GM12878 (cell line): ENCODE measurements around the gene CACNA1B. TPM values are rescaled to one million over a fixed set of nuclear protein-coding genes. Genes with fewer than 3 reads are reported as not detected.

ENCODE experiments used
- ATAC-seq: fragments of 200-7000 bp; cut with Tn5 transposase; 3 replicates; pipeline ENCODE4 v1.9.1; 2020; ENCODE audit warnings: mild to moderate bottlenecking, moderate library complexity
- BruUV-seq: library from RNA; stranded (reverse); fragments of 400-500 nt; replicated peaks from 2 replicates; lab custom pipeline; 2021; lab: Mats Ljungman, UMichigan
- CTCF ChIA-PET: fragments of 300-600 bp; sonication (Branson Sonifier 250); formaldehyde crosslinking; extraction: SDS; loops from one replicate; lab custom pipeline; 2021; ENCODE audit warnings: inconsistent platforms; lab: Yijun Ruan, JAX
- POLR2A ChIA-PET: fragments of 350-600 bp; formaldehyde crosslinking; extraction: SDS; loops from one replicate; lab custom pipeline; 2021; ENCODE audit warnings: inconsistent platforms; lab: Charles Lee
- RAD21 ChIA-PET: fragments of 300-600 bp; sonication (Branson Sonifier 250); formaldehyde crosslinking; loops from one replicate; lab custom pipeline; 2023; ENCODE audit warnings: antibody characterized with exemption; ENCODE audit not compliant: unreplicated experiment; lab: Charles Lee
- SMC1A ChIA-PET: fragments of 300-600 bp; sonication (Branson Sonifier 250); formaldehyde crosslinking; loops from one replicate; lab custom pipeline; 2023; ENCODE audit not compliant: unreplicated experiment, uncharacterized antibody; lab: Charles Lee
- DNase-seq: peaks from one replicate; pipeline ENCODE4 v3.0.0-alpha.2; 2011; ENCODE audit warnings: low read depth, low spot score
- FAIRE-seq: peaks from 3 replicates; lab custom pipeline; 2011; peaks lifted over from hg19 to GRCh38; lab: Jason Lieb, UNC
- H2AFZ ChIP-seq: 2 replicates; pipeline ENCODE4 v1.6.0; 2011; ENCODE audit warnings: low read depth, low read length, control low read depth; ENCODE audit not compliant: control insufficient read depth
- H3K27ac ChIP-seq: 2 replicates; pipeline ENCODE4 v1.5.1; 2011; ENCODE audit warnings: control low read depth; ENCODE audit not compliant: control insufficient read depth, insufficient read depth
- H3K27me3 ChIP-seq, 2 experiments: replicated peaks in 1 of 2; 2 replicates each; pipeline versions ENCODE4 v1.6.0 to v1.6.1; 2011; ENCODE audit warnings: low read length in 1 of 2; ENCODE audit not compliant: control insufficient read depth in 2 of 2, insufficient read depth in 2 of 2
- H3K36me3 ChIP-seq, 2 experiments: 2 replicates each; pipeline ENCODE4 v1.5.1; 2011; ENCODE audit warnings: low read length in 1 of 2; ENCODE audit not compliant: control insufficient read depth in 2 of 2, insufficient read depth in 2 of 2
- H3K4me1 ChIP-seq: 2 replicates; pipeline ENCODE4 v1.6.1; 2011; ENCODE audit warnings: mild to moderate bottlenecking, low read length, moderate library complexity, mixed read lengths; ENCODE audit not compliant: control insufficient read depth, insufficient read depth
- H3K4me2 ChIP-seq: 2 replicates; pipeline ENCODE4 v1.6.0; 2011; ENCODE audit warnings: control low read depth; ENCODE audit not compliant: control insufficient read depth, insufficient read depth
- H3K4me3 ChIP-seq: fragments of 200-600 bp; sonication (generic); 2 replicates; pipeline ENCODE4 v1.5.1; 2016
- H3K79me2 ChIP-seq: 2 replicates; pipeline ENCODE4 v1.6.0; 2011; ENCODE audit warnings: low read length; ENCODE audit not compliant: control insufficient read depth, insufficient read depth
- H3K9ac ChIP-seq: 2 replicates; pipeline ENCODE4 v1.8.0; 2011; ENCODE audit warnings: low read length, control low read depth, mixed read lengths; ENCODE audit not compliant: control insufficient read depth, insufficient read depth
- H3K9me3 ChIP-seq: replicated peaks from 3 replicates; pipeline ENCODE4 v1.5.1; 2011; ENCODE audit warnings: mild to moderate bottlenecking, low read length; ENCODE audit not compliant: control insufficient read depth, insufficient read depth
- H4K20me1 ChIP-seq: 2 replicates; pipeline ENCODE4 v1.6.0; 2011; ENCODE audit not compliant: control insufficient read depth, insufficient read depth
- BHLHE40 ChIP-seq, 2 experiments: fragments of 450-650 bp in 1 of 2; IDR thresholded peaks; 2 replicates each; pipeline ENCODE4 v1.6.1; 2011 to 2017; ENCODE audit warnings: low read depth in 2 of 2, borderline replicate concordance in 1 of 2, improper control_type of control experiment in 1 of 2, low read length in 1 of 2, mild to moderate bottlenecking in 1 of 2
- ETV6 ChIP-seq, 2 experiments: fragments of 450-650 bp in 1 of 2; IDR thresholded peaks in 1 of 2; conservative IDR thresholded peaks in 1 of 2; 2 replicates each; pipeline ENCODE4 v1.6.1; 2014; ENCODE audit warnings: antibody characterized with exemption in 1 of 2, borderline replicate concordance in 1 of 2, low read depth in 1 of 2, mild to moderate bottlenecking in 1 of 2, moderate library complexity in 1 of 2
- FOS ChIP-seq: IDR thresholded peaks from 3 replicates; pipeline ENCODE4 v1.6.1; 2011; ENCODE audit warnings: borderline replicate concordance; ENCODE audit not compliant: insufficient read length; ENCODE audit errors: extremely low read depth
- IRF4 ChIP-seq: IDR thresholded peaks from 2 replicates; pipeline ENCODE4 v1.6.1; 2011; ENCODE audit warnings: low read depth, low read length
- MEF2B ChIP-seq: fragments of 450-650 bp; IDR thresholded peaks from 2 replicates; pipeline ENCODE4 v1.6.1; 2018; ENCODE audit warnings: mild to moderate bottlenecking, moderate library complexity; ENCODE audit not compliant: partially characterized antibody, poor library complexity, severe bottlenecking
- MYB ChIP-seq: fragments of 150-350 bp; IDR thresholded peaks from 2 replicates; pipeline ENCODE4 v1.6.1; 2014; ENCODE audit warnings: mild to moderate bottlenecking, low read depth, low read length, borderline replicate concordance
- PML ChIP-seq: IDR thresholded peaks from 2 replicates; pipeline ENCODE4 v1.6.1; 2012; ENCODE audit warnings: low read length, inconsistent platforms
- RBBP5 ChIP-seq: fragments of 200-600 bp; sonication (generic); conservative IDR thresholded peaks from 2 replicates; pipeline ENCODE4 v1.6.1; 2016
- SRF ChIP-seq, 2 experiments: IDR thresholded peaks; 2 replicates each; pipeline ENCODE4 v1.6.1; 2011; ENCODE audit warnings: low read depth in 2 of 2, low read length in 2 of 2, mild to moderate bottlenecking in 1 of 2, moderate library complexity in 1 of 2
- ZNF622 ChIP-seq: fragments of 450-650 bp; IDR thresholded peaks from 2 replicates; pipeline ENCODE4 v1.6.1; 2017; ENCODE audit warnings: mild to moderate bottlenecking, inconsistent platforms
- WGBS: methylation state at CpG from one replicate; pipeline ENCODE4 v1.1.6; 2016; ENCODE audit warnings: low lambda C conversion rate; ENCODE audit not compliant: insufficient replicate concordance, insufficient coverage; ENCODE audit errors: missing lambda C conversion rate; 5-methylcytosine and 5-hydroxymethylcytosine counted together
- in situ Hi-C: fragments of 300-500 bp; cut with MboI; formaldehyde crosslinking; loops from 9 replicates; pipeline ENCODE4 v1.14.3; 2018; ENCODE audit warnings: mixed read lengths
- intact Hi-C: fragments of 100-400 bp; cut with micrococcal nuclease; formaldehyde crosslinking; loops from one replicate; pipeline ENCODE4 v1.14.2; 2022; ENCODE audit not compliant: unreplicated experiment
- polyA plus RNA-seq, 11 experiments: library from polyadenylated mRNA; depleted of rRNA in 4 of 11; unstranded in 6 of 11; stranded (reverse) in 5 of 11; fragments of >200 nt; fragmentation: Nextera tagmentation in 4 of 11; fragmentation: Illumina TruSeq in 1 of 11; extraction: Ambion mirVana in 4 of 11; extraction: Trizol in 1 of 11; gene quantifications; 1 replicate in 1 of 11; 2 replicates in 10 of 11; pipeline versions ENCODE4 v1.2.1 to v1.2.3, GENCODE V29; 2011 to 2016; ENCODE audit warnings: inconsistent platforms in 2 of 11, missing spikeins in 2 of 11, low read depth in 1 of 11
- total RNA-seq, 4 experiments: library from RNA; depleted of rRNA in 3 of 4; stranded (reverse); fragments of >200 nt in 3 of 4; fragmentation: Illumina TruSeq in 1 of 4; extraction: Trizol in 1 of 4; gene quantifications; 2 replicates each; pipeline versions ENCODE4 v1.2.1 to v1.2.3, GENCODE V29; 2013 to 2021
- TF ChIP-seq, protein P1 (sequence below): IDR thresholded peaks from 2 replicates; pipeline ENCODE4 v1.6.1; 2012; ENCODE audit warnings: improper control_type of control experiment, low read depth, low read length; ENCODE audit not compliant: insufficient replicate concordance
- TF ChIP-seq, protein P2 (sequence below): fragments of 150-350 bp; IDR thresholded peaks from 2 replicates; pipeline ENCODE4 v1.6.1; 2014; ENCODE audit warnings: mild to moderate bottlenecking, low read depth, low read length

CACNA1B gene
- total and polyA plus RNA-seq, 10 of the 15 experiments (the other 5 are each of a cell fraction or from before 2014, with no cell fraction given), result 0.01 to 0.03 (median 0.01) TPM; not detected in 7

DNA sequence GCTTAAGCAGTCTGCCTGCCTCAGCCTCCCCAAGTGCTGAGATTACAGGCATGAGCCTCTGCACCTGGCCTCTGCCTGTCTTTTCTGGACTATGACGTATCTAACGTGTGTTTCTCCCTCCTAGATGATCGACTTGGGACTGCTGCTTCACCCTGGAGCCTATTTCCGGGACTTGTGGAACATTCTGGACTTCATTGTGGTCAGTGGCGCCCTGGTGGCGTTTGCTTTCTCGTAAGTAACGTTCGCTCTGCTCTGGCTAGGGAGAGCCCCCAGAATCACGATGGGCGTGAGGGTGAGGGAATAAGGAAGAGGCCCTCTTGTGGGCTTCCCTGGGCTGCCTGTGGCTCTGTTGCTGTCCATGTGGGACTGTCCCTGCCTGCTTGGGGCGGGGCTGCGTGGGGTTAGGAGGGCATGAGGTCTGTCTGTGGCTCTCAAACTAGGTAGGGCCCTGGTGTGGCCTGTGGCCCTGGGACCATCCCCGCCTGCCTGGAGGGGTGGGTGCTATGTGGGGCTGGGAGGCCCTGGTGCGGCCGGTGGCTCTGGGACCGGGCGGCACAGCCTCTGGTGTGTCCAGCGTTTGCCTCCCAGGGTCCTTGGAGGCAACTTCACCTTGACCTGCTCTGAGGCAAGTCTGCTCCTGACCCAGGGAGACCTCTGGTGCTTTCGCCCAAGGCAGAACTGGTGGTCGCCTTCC lies 171.7 kb downstream of the CACNA1B start:
- BruUV-seq, result no TSS peak
- no peaks in the 10 kb centered on the region for H3K9me3 ChIP-seq
- H2AFZ ChIP-seq, result no peak overlapping the region
- H3K9ac ChIP-seq, result no peak overlapping the region
- FAIRE-seq (no peak), ATAC-seq (no peak), DNase-seq (no peak)
- ChIA-PET SMC1A (no interaction called here), CTCF (no interaction called here), POLR2A (no interaction called here), RAD21 (no interaction called here)
- TF ChIP-seq, protein P1, sequence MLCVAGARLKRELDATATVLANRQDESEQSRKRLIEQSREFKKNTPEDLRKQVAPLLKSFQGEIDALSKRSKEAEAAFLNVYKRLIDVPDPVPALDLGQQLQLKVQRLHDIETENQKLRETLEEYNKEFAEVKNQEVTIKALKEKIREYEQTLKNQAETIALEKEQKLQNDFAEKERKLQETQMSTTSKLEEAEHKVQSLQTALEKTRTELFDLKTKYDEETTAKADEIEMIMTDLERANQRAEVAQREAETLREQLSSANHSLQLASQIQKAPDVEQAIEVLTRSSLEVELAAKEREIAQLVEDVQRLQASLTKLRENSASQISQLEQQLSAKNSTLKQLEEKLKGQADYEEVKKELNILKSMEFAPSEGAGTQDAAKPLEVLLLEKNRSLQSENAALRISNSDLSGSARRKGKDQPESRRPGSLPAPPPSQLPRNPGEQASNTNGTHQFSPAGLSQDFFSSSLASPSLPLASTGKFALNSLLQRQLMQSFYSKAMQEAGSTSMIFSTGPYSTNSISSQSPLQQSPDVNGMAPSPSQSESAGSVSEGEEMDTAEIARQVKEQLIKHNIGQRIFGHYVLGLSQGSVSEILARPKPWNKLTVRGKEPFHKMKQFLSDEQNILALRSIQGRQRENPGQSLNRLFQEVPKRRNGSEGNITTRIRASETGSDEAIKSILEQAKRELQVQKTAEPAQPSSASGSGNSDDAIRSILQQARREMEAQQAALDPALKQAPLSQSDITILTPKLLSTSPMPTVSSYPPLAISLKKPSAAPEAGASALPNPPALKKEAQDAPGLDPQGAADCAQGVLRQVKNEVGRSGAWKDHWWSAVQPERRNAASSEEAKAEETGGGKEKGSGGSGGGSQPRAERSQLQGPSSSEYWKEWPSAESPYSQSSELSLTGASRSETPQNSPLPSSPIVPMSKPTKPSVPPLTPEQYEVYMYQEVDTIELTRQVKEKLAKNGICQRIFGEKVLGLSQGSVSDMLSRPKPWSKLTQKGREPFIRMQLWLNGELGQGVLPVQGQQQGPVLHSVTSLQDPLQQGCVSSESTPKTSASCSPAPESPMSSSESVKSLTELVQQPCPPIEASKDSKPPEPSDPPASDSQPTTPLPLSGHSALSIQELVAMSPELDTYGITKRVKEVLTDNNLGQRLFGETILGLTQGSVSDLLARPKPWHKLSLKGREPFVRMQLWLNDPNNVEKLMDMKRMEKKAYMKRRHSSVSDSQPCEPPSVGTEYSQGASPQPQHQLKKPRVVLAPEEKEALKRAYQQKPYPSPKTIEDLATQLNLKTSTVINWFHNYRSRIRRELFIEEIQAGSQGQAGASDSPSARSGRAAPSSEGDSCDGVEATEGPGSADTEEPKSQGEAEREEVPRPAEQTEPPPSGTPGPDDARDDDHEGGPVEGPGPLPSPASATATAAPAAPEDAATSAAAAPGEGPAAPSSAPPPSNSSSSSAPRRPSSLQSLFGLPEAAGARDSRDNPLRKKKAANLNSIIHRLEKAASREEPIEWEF, result no peak
- TF ChIP-seq ZNF622, result no peak
- TF ChIP-seq SRF (IDR thresholded peaks at IDR 0.05; ENCODE audit: low read depth in 2 of 2, low read length in 2 of 2), result no peak
- no peak for TF ChIP-seq MEF2B
- TF ChIP-seq ETV6 (conservative IDR thresholded peaks at IDR 0.05 in 1 of 2, IDR thresholded peaks at IDR 0.05 in 1 of 2; ENCODE audit: borderline replicate concordance in 1 of 2, low read depth in 1 of 2), result no peak
- TF ChIP-seq, protein P2, sequence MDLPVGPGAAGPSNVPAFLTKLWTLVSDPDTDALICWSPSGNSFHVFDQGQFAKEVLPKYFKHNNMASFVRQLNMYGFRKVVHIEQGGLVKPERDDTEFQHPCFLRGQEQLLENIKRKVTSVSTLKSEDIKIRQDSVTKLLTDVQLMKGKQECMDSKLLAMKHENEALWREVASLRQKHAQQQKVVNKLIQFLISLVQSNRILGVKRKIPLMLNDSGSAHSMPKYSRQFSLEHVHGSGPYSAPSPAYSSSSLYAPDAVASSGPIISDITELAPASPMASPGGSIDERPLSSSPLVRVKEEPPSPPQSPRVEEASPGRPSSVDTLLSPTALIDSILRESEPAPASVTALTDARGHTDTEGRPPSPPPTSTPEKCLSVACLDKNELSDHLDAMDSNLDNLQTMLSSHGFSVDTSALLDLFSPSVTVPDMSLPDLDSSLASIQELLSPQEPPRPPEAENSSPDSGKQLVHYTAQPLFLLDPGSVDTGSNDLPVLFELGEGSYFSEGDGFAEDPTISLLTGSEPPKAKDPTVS, result no peak
- no peak for TF ChIP-seq IRF4
- no peak for TF ChIP-seq PML
- TF ChIP-seq BHLHE40 (IDR thresholded peaks at IDR 0.05; ENCODE audit: borderline replicate concordance in 1 of 2, low read depth in 2 of 2, low read length in 1 of 2), result no peak
- TF ChIP-seq MYB, result no peak
- no peak for TF ChIP-seq RBBP5
- TF ChIP-seq FOS, result no peak
- H3K4me2 ChIP-seq, result no peak overlapping the region
- H4K20me1 ChIP-seq, result no peaks in the 10 kb centered on the region
- intact Hi-C loops, result no loop called here
- no peak overlapping the region for H3K4me3 ChIP-seq
- peaks cover 0 to 2% of the 10 kb centered on the region in 2 experiments; a peak in 3 of 4 replicates for H3K27me3 ChIP-seq
- H3K4me1 ChIP-seq, result no peaks in the 10 kb centered on the region
- in situ Hi-C loops, result no loop called here
- 30% methylated on average over 21 of the region's 21 CpGs for WGBS
- no peaks in the 10 kb centered on the region for H3K79me2 ChIP-seq
- H3K27ac ChIP-seq, result no peak overlapping the region
- H3K36me3 ChIP-seq, result no peaks in the 10 kb centered on the region
